Caco-2 (cell line): Measurements from ENCODE around the gene BID. TPM values are rescaled to one million over a fixed set of nuclear protein-coding genes. Genes with fewer than 3 reads are reported as not detected.

Source experiments
- BruUV-seq: library from RNA; stranded (reverse); fragments of 400-500 nt; replicated peaks from 2 replicates; lab custom pipeline; 2021; lab: Mats Ljungman, UMichigan
- CTCF ChIA-PET: fragments of 300-600 bp; sonication (Branson Sonifier 250); formaldehyde crosslinking; loops from one replicate; lab custom pipeline; 2022; ENCODE audit warnings: antibody characterized with exemption; lab: Charles Lee
- POLR2A ChIA-PET: fragments of 300-600 bp; sonication (Branson Sonifier 250); formaldehyde crosslinking; loops from one replicate; lab custom pipeline; 2022; ENCODE audit warnings: antibody characterized with exemption; lab: Charles Lee
- DNase-seq, 2 experiments: peaks; one replicate each; pipeline versions ENCODE4 v3.0.0 to v3.0.0-alpha.2; 2020 to 2022
- H3K27me3 ChIP-seq: replicated peaks from 2 replicates; pipeline ENCODE4 v1.6.0; 2011; ENCODE audit warnings: low read length; ENCODE audit not compliant: control insufficient read depth, insufficient read depth
- H3K36me3 ChIP-seq: 2 replicates; pipeline ENCODE4 v1.5.1; 2011; ENCODE audit warnings: low read length; ENCODE audit not compliant: control insufficient read depth, insufficient read depth
- H3K4me1 ChIP-seq: fragments of 250-450 bp; sonication (Bioruptor Pico); 2 replicates; pipeline ENCODE4 v1.5.1; 2020; ENCODE audit warnings: mild to moderate bottlenecking
- H3K4me3 ChIP-seq: 2 replicates; pipeline ENCODE4 v1.5.1; 2011; ENCODE audit warnings: low read depth, mild to moderate bottlenecking, control low read depth, low read length
- H3K9me3 ChIP-seq: fragments of 250-450 bp; sonication (Bioruptor Pico); 2 replicates; pipeline ENCODE4 v1.5.1; 2020; ENCODE audit warnings: mild to moderate bottlenecking, moderate library complexity
- H3K27ac Mint-ChIP-seq: one replicate; pipeline ENCODE4 v1.8.0; 2022; ENCODE audit warnings: mixed read lengths; ENCODE audit not compliant: unreplicated experiment
- H3K27me3 Mint-ChIP-seq: one replicate; pipeline ENCODE4 v1.8.0; 2022; ENCODE audit warnings: mixed read lengths; ENCODE audit not compliant: insufficient read depth, unreplicated experiment
- H3K36me3 Mint-ChIP-seq: one replicate; pipeline ENCODE4 v1.8.0; 2022; ENCODE audit warnings: mild to moderate bottlenecking, mixed read lengths; ENCODE audit not compliant: insufficient read depth, unreplicated experiment
- H3K4me1 Mint-ChIP-seq: one replicate; pipeline ENCODE4 v1.8.0; 2022; ENCODE audit warnings: low read depth, mixed read lengths; ENCODE audit not compliant: unreplicated experiment
- H3K4me3 Mint-ChIP-seq: one replicate; pipeline ENCODE4 v1.8.0; 2022; ENCODE audit warnings: mild to moderate bottlenecking, moderate library complexity, mixed read lengths; ENCODE audit not compliant: unreplicated experiment
- H3K9me3 Mint-ChIP-seq: one replicate; pipeline ENCODE4 v1.8.0; 2022; ENCODE audit warnings: mixed read lengths; ENCODE audit not compliant: unreplicated experiment
- intact Hi-C: fragments of 100-400 bp; cut with micrococcal nuclease; formaldehyde crosslinking; loops from one replicate; pipeline ENCODE4 v1.10.0; 2022; ENCODE audit not compliant: unreplicated experiment
- total RNA-seq: library from RNA; stranded (reverse); gene quantifications from 2 replicates; pipeline ENCODE4 v1.2.3, GENCODE V29; 2022
- TF ChIP-seq, protein P1 (sequence below), 2 experiments: fragments of 200-600 bp in 1 of 2; IDR thresholded peaks; 1 replicate in 1 of 2; 2 replicates in 1 of 2; pipeline versions ENCODE4 v1.5.1 to v1.8.0; 2011 to 2022; ENCODE audit warnings: antibody characterized with exemption in 1 of 2, control low read depth in 1 of 2, inconsistent platforms in 1 of 2, low read depth in 1 of 2, low read length in 1 of 2, mild to moderate bottlenecking in 1 of 2, moderate library complexity in 1 of 2; ENCODE audit not compliant: insufficient read depth in 1 of 2, severe bottlenecking in 1 of 2, unreplicated experiment in 1 of 2

BID gene
- total RNA-seq, 1 experiment from 2014 or later: 28.2 TPM

- Histone ChIP-seq H3K4me1 (no peaks in the 10 kb centered on the region), H3K36me3 (peaks cover 2% of the 10 kb centered on the region; the same call in 1 of the 2 replicates), H3K27me3 (no peaks in the 10 kb centered on the region), H3K9me3 (no peaks in the 10 kb centered on the region), H3K4me3 (no peak overlapping the region)
- ChIA-PET POLR2A (no interaction called here), CTCF (no interaction called here)
- Mint-ChIP-seq H3K9me3 (no peaks in the 10 kb centered on the region), H3K27me3 (no peaks in the 10 kb centered on the region), H3K36me3 (peaks cover 45% of the 10 kb centered on the region), H3K27ac (no peak overlapping the region), H3K4me3 (no peak overlapping the region), H3K4me1 (peaks cover 7% of the 10 kb centered on the region)
- no TSS peak for BruUV-seq
- intact Hi-C loops: no loop called here
- DNase-seq: no peak
- TF ChIP-seq, protein P1, sequence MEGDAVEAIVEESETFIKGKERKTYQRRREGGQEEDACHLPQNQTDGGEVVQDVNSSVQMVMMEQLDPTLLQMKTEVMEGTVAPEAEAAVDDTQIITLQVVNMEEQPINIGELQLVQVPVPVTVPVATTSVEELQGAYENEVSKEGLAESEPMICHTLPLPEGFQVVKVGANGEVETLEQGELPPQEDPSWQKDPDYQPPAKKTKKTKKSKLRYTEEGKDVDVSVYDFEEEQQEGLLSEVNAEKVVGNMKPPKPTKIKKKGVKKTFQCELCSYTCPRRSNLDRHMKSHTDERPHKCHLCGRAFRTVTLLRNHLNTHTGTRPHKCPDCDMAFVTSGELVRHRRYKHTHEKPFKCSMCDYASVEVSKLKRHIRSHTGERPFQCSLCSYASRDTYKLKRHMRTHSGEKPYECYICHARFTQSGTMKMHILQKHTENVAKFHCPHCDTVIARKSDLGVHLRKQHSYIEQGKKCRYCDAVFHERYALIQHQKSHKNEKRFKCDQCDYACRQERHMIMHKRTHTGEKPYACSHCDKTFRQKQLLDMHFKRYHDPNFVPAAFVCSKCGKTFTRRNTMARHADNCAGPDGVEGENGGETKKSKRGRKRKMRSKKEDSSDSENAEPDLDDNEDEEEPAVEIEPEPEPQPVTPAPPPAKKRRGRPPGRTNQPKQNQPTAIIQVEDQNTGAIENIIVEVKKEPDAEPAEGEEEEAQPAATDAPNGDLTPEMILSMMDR (IDR thresholded peaks at IDR 0.05; ENCODE audit: insufficient read depth in 1 of 2, low read depth in 1 of 2, low read length in 1 of 2, severe bottlenecking in 1 of 2, unreplicated experiment in 1 of 2): no peak
Observed at GRCh38 chr22:17814084-17814483, 39.8 kb upstream of the BID start.

- Histone ChIP-seq H3K9me3 (no peaks in the 10 kb centered on the region), H3K36me3 (no peaks in the 10 kb centered on the region; the same call in none of the 2 replicates), H3K27me3 (no peaks in the 10 kb centered on the region), H3K4me1 (no peaks in the 10 kb centered on the region), H3K4me3 (no peak overlapping the region)
- ChIA-PET CTCF (interaction anchor here (0.5 kb wide), 1 partner anchor 185 kb away, joined by 5 read pairs; no protein-coding TSS in a partner anchor), POLR2A (no interaction called here)
- no TSS peak for BruUV-seq
- Mint-ChIP-seq H3K9me3 (no peaks in the 10 kb centered on the region), H3K4me1 (peaks cover 7% of the 10 kb centered on the region), H3K36me3 (peaks cover 50% of the 10 kb centered on the region), H3K4me3 (no peak overlapping the region), H3K27ac (peak overlapping the region; percentile 39), H3K27me3 (no peaks in the 10 kb centered on the region)
- TF ChIP-seq, protein P1 (IDR thresholded peaks at IDR 0.05; ENCODE audit: insufficient read depth in 1 of 2, low read depth in 1 of 2, low read length in 1 of 2, severe bottlenecking in 1 of 2, unreplicated experiment in 1 of 2): no peak
- intact Hi-C loops: no loop called here
- no peak for DNase-seq
Observed at GRCh38 chr22:17811119-17811518, 36.9 kb upstream of the BID start.

DNA sequence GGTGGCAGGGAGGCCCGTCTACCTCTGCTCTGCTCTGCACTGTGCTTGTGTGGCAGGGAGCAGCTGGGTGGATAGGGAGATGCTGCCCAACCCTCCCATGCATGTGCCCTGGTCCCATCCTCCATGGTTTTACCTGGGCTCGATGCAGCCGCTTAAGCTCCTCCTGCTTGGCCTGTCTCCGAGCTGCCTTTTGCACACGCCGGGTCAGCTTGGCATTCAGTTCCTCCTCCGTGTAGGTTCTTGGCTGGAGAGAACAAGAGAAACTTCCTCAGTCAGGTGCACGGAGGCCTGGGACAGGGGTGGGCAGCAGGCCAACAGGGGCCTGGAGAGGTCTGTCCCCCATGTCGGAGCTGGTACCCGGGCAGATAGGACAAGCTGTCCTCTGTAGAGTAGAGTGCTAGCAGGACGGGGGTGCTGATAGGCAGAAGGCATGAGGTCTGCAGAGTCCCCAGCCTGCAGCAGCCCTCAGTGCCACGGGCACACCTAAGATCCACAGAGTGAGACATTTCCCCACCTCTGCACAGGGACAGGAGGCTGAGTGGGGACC lies 36.4 kb upstream of the BID start:
- intact Hi-C loops: no loop called here
- Histone ChIP-seq H3K4me1 (no peaks in the 10 kb centered on the region), H3K4me3 (no peak overlapping the region), H3K27me3 (no peaks in the 10 kb centered on the region), H3K36me3 (no peaks in the 10 kb centered on the region; the same call in none of the 2 replicates), H3K9me3 (no peaks in the 10 kb centered on the region)
- CTCF ChIA-PET: interaction anchor here (0.5 kb wide), 1 partner anchor 185 kb away, joined by 5 read pairs; no protein-coding TSS in a partner anchor
- POLR2A ChIA-PET: no interaction called here
- no peak for DNase-seq
- H3K4me1 Mint-ChIP-seq: peaks cover 7% of the 10 kb centered on the region
- H3K9me3 Mint-ChIP-seq: no peaks in the 10 kb centered on the region
- peak overlapping the region; percentile 39 for H3K27ac Mint-ChIP-seq
- H3K4me3 Mint-ChIP-seq: no peak overlapping the region
- no TSS peak for BruUV-seq
- no peaks in the 10 kb centered on the region for H3K27me3 Mint-ChIP-seq
- TF ChIP-seq, protein P1 (IDR thresholded peaks at IDR 0.05; ENCODE audit: insufficient read depth in 1 of 2, low read depth in 1 of 2, low read length in 1 of 2, severe bottlenecking in 1 of 2, unreplicated experiment in 1 of 2): no peak
- peaks cover 48% of the 10 kb centered on the region for H3K36me3 Mint-ChIP-seq
